Dermis blood vessel endothelial cell (primary cell): ENCODE measurements around the gene MRPL32. TPM values are rescaled to one million over a fixed set of nuclear protein-coding genes. Genes with fewer than 3 reads are reported as not detected.
"Not testable (repeated sequence)": the region's sequence is repeated elsewhere in the genome, so short reads cannot be mapped to it uniquely, and the experiment has no call there.

Source experiments
- DNase-seq: peaks from one replicate; pipeline ENCODE4 v3.0.0; 2010
- total RNA-seq: library from RNA; depleted of rRNA; stranded (reverse); fragments of >200 nt; gene quantifications from 2 replicates; pipeline ENCODE4 v1.2.3, GENCODE V29; 2014

The MRPL32 gene
- 74.0 and 79.5 TPM in 2 replicates for total RNA-seq

DNA sequence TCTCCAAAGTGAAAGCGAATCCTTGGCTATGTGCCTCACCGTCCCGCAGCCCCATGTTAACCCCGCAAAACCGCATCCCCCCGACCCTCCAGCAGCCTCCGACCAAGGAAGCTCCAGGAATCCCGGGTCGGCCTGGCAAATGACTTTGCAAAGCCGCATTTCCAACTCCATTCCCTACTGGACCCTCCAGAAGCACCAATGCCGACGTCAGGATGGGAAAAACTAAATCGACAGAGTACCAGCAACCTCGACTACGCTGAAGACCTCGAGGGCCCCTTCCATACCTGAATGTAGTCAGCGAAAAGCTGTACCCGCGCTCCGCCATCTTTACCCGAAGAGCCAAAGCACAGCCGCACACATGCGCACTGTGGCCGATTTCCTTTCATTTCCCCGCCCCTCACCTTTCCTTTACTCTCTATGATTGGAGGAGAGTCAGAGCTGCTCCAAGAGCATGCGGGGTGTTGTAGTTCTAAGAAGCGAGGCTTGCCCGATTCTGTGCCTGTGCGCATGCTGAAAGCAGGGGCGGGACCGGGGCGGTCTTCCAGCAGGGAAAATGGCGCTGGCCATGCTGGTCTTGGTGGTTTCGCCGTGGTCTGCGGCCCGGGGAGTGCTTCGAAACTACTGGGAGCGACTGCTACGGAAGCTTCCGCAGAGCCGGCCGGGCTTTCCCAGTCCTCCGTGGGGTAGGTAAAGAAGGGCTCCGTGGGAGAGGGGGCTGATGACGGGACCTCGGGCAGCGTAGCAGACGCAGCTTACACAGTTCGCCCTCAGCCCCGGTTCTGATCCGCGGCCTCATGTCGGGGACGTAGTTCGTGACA lies at the start of gene MRPL32, which contains the start of gene PSMA2:
Gene MRPL32 (plus strand): TSS at position 543 of the 818 bp plus-strand sequence. CDS start 11 bp downstream, at position 554.
Gene PSMA2 (minus strand): TSS at position 341 of the 818 bp plus-strand sequence. CDS start 16 bp downstream, at position 325.
- DNase-seq = peak; percentile 98

DNA sequence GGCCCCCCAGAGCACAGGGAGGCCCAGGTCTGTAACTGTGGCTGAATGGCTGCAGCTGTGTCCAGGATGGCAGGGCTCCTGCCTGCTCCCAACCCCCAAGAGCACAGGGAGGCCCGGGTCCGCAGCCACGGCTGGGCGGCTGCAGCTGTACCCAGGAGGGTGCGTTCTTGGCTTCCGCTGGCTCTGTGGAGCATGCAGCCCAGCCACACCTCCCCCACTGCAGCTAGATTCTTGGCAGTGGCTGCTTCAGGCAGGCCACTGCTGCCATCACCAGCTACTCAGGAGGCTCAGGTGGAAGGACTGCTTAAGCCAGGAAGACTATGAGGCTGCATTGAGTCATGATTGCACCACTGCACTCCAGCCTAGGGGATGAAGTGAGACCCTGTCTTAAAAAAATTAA lies 48.2 kb upstream of the MRPL32 start:
- no peak for DNase-seq

DNA sequence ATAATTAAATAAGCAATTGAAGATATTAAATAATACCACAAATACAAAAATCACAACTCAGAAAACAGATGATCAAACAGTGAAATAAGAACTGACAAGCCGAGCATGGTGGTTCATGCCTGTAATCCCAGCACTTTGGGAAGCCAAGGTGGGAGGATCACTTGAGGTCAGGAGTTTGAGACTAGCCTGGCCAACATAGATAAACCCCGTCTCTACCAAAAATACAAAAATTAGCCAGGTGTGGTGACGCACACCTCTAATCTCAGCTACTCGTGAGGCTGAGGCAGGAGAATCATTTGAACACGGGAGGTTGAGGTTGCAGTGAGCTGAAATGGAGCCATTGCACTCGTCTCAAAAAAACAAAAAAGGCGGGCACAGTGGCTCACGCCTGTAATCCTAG lies 47.0 kb upstream of the MRPL32 start:
- DNase-seq = not testable (repeated sequence)

DNA sequence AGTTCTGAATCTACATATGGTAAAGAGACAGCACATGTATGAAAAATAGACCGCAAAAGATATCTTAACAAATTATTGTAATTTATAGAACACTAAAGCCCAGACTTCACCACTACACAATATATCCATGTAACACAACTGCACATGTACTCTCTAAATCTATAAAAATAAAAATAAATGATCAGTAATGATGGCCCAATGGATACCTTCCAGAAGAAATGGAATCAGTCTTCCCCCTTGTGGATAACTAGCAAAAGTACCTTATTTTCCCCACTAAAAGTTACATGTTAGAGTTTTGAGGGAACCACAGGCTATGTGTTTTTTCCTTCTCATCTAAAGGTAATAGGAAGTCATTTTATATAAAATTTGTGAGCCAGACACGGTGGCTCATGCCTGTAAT lies 46.0 kb upstream of the MRPL32 start:
- peak; percentile 29 for DNase-seq

DNA sequence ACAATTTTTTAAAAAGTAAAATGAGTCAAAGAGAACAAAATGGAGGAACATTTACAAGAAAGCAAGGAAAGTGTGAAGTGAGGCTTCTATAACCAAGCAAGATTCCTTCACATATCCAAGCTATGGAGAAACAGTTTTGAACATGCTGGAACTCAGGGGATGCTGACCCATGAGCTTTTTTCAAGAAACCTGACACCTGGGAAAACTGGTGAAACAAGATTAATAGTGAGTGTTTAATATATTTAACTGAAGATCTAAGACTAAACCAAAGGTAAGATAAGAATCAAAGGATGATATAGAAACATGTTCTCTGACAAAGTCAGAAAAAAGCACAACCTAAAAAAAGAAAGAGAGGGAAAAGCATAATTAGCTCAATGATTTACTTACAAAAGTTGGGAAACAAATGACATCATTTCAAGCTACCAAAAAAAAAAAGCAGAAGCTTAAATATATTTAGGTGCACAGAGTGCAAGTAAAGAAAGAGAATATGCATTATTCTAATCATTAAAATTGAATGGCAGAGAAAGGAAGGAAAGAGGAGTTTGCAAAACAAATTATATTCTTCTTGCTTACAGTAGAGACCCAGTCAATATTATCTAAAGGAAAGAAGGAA lies 45.2 kb upstream of the MRPL32 start:
- DNase-seq = no peak

DNA sequence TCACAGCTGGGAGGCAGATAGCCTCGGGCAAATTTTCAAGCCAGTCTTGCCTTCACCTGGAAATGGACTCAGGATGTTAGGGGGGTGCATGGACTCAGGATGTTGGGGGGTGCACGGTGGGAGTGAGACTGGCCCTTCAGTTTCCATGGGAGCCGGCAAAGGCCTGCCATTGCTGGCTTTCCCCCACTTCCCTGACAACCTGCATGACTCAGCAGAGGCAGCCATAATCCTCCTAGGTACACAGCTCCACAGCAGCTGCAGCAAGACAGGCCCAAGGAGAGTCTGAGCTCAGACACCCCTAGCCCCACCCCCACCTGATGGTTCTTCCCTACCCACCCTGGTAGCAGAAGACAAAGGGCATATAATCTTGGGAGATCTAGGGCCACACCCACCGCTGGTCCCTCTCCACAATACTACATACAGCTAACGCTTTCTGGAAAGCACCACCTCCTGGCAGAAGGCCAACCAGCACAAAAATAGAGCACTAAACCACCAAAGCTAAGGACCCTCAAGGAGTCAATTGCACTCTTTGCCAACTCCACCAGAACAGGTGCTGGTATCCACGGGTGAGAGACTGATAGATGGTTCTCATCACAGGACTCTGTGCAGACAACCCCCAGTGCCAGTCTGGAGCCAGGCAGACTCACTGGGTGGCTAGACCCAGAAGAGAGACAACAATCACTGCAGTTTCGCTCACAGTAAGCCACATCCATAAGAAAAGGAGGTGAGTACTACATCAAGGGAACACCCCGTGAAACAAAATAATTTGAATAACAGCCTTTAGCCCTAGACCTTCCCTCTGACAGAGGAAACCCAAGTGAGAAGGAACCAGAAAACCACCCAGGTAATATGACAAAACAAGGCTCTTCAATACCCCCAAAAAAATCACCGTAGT lies 38.6 kb upstream of the MRPL32 start:
- no peak for DNase-seq

DNA sequence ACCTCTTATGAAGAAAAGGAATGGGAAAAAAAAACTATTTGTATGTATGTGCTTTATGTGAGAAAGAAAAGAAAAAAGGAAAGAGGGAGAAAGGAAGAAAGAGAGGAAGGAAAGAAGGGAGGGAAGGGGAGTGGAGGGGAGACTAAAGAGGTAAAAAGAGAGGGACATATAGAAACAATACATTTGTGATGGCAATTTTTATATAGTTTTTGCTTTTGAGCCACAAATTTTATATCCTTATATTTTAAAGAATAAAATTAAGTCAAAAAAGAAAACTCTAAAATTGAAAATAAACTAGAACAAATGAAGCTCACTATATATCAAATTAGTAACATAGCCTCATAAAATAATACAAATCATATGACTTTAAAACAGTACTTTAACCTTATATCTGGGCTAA lies 31.3 kb upstream of the MRPL32 start:
- no peak for DNase-seq

DNA sequence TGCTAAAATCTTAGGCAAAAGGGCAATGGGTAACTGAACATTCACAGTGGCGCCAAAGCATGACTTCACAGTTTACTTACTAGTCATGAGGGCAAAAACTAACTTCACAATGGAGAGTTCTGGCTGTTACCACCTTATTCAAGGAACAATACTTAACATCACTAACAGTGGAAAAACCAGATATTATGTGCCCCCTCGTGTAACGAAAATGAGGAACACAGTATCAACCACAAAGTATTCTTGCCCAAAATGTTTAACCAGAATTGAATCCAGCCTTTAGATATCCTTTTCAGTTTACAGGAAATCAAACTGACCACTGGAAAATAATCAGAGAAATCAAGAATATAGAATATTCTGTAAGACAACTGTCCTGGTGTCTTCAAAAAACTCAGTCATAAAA lies 29.8 kb upstream of the MRPL32 start:
- no peak for DNase-seq

DNA sequence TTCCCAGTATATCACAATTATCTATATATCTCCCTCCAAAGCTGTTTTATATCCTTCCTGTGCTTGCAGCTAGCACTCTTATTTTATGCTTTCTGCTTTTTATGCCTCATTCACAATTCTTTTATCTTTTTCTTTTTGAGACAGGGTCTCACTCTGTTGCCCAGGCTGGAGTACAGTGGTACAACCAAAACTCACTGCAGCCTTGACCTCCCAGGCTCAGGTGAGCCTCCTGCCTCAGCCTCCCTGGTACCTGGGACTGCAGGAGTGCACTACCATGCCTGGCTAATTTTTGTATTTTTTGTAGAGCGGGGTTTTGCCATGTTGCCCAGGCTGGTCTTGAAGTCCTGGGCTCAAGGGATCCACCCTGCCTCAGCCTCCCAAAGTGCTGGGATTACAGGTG lies 26.0 kb upstream of the MRPL32 start:
- no peak for DNase-seq

DNA sequence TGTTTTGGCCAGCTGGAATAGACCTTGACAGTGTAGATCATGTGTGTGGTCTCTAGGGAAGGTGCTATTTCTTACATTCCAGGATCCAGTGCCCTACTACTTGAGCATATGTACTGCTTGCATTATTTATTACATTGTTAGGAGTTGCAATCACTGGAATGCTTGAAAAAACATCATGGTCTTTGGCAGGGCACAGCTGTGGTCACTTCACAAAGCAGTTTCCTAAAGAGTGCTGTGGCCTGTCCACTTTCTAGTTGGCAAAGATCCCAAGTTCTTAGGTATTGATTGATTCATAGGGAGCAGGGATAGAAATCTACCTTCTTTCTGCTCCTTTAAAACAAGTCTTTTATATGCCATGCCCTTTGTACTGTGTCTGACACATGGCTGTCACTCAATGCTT lies 24.9 kb upstream of the MRPL32 start:
- DNase-seq = no peak

DNA sequence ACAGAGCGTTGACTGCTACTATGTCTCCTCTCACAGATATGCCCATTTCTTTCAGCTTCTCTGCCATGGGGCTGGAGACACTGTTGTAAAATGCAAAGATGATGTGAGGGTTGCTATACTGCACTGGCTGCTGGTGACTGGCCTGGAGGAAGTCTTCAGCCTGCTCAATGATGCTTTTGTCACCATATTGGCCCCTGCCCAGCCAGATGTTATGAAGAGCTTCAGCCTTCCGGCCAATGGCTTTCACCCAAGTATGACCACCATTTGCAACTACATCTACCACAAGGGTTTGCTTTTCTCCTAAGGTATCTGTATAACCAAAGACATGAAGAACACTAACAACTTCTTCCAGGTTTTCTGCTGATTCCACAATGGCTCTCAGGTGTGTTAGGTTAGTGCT lies 21.9 kb upstream of the MRPL32 start:
- no peak for DNase-seq

DNA sequence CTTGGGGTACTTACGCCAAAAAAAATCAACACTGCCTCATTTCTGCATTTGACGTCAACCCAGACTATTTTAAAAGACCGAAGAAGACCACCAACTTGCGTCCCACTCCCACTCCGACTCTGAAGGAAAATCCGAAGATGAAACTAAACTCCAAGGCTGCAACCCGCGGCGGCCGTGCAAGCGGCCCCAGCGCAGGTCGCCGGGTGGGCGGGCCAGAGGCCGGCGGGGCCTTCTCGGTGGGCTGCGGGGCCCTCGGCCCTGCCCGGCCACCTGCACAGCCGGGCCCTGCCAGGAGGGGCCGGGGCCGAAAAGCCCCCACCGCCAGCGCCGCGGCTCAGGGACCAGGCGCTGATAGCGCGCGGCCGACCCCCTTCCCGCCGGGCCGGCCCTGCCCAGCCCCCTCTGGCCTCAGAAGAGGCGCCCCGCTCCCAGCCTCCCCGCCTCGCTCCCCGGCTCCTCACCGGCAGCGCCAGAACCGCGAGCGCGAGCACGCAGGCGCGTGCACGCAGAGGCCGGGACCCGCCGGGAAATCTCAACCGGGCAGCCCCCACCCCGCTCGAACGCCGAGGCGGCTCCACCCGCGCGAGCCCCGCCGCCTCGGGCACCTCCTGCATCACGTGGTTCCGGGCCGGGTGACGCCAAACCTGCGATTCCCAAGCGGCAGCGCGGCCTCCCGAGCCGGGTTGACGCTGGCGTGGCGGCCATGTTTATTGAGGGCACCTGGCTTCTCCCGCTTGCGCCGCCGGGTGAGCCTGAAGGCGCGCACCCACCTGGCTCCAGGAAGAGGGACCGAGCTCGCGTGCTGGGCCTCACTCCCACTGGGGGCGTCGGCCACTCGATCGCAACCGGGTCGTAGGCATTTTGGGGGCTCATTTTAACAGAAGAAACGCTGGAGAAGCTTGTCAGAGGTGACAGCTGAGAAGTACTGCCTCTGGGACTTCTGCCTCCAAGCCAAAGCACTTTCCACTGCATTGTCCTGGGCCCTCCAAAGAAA lies 20.4 kb upstream of the MRPL32 start, which contains the start of gene C7orf25:
Gene C7orf25 (minus strand): TSS at position 617 of the 994 bp plus-strand sequence. CDS start 1,170 bp downstream, outside the sequence.
- peak; percentile 97 for DNase-seq

DNA sequence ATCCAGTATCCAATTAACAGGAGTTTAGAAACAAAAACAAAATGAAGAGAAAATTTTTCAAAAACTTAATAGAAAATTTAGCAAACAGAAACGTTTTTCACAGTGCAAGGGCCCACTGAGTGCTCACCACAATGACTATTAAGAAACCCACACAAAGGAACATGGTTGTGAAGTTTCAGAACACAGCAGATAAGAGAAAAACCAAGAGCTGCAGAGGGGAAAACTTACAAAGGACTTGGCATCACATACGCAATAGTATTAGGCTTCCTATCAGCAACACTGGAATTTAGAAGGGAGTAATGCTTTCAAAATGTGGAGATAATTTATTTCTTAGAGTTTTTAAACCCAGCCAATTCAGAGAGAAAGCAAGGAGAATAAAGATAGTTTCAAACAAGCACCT lies 18.6 kb upstream of the MRPL32 start:
- no peak for DNase-seq

DNA sequence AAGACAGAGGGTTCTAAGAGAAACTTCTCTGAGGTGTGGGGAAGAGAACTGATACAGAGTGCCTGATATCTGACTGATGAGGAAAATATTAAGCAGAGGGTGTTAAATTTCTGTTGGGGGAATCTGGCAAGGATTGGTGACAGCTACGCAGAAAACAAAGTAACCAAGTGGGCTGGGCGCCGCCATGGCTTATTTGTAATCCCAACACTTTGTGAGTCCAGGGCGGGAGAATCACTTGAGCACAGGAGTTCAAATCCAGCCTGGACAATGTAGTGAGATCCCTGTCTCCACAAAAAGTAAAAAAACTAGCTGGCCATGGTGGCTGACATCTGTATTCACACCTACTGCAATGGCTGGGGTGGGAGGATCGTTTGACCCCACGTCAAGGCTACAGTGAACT lies 18.2 kb upstream of the MRPL32 start:
- DNase-seq = no peak

DNA sequence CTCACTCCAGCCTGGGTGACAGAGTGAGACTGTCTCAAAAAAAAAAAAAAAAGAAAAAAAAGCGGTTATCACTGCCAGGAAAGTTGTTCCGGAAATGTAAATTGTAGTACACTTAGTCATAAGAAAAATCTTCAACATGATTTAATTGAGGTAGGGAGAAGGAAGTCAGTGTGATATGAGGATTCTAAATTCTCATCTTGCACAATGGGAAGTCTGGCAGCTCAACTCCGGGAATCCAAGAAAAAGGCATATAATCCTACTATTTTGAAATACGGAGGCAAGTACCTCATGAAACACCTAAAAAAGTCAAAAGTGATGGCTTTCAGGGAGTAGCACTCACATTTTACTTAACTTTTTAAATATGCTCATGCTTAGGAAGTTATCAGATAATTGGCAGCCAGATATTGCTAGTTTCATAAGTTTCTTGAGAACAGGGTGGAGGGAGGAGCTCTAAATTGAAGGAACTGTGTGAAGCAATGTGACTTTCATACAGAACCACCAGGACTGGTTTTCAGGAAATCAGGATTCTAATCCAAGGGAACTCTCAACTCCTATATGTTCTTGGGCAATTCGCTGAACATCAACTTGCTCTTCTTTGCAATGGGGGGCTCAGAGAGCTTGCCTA lies 17.6 kb upstream of the MRPL32 start:
- peak; percentile 71 for DNase-seq

DNA sequence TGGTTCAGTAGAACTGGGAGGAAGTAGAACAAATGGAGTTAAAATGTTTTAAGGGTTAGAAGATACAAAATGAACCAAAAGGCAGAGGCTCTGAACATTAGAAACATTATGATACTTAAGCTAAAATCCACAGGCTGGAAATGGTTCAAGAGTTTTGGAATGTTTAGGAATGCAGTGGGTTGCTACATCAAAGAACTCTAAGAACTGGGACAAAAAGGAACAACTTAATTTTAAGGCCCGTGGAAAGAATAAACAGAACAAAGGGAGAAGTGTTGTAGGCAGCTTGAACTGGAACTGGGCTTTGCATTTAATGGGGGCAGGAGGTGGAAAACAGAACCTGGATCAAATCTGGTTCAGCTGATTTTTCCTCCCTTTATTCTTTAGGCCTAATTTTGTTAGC lies 16.8 kb upstream of the MRPL32 start:
- DNase-seq = no peak

DNA sequence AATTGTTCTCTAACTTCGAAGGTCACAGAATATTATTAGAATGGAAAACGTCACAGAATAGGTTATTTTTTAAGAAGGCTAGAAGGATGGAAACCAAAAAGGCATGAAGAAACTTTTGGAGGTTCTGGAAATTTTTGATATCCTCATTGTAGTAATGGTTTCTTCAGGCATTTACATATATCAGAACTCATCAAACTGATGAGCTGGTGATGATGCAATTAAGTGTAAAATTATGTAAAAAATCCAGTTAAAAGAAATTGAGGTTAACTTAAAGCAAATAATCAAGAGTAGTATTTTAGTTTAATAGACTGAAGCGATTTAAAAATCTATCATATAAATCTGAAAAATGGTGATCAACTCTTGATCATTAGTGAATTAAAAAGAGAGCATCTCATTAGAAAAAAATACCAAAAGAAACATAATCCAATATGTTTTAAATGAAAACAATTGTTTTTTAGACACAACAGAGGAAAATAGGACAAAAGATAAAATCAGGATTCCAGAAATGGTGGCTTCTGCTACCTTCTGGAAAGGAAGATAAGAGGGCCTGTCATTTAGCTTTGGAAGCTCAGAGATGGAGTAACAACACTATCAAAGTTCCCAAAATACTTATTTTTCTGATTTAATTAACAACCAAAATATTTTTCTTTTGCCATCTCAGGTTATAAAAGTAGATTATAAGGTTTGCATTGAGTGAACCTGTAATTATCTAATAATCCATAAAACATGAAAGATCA lies 10.0 kb upstream of the MRPL32 start:
- no peak for DNase-seq

DNA sequence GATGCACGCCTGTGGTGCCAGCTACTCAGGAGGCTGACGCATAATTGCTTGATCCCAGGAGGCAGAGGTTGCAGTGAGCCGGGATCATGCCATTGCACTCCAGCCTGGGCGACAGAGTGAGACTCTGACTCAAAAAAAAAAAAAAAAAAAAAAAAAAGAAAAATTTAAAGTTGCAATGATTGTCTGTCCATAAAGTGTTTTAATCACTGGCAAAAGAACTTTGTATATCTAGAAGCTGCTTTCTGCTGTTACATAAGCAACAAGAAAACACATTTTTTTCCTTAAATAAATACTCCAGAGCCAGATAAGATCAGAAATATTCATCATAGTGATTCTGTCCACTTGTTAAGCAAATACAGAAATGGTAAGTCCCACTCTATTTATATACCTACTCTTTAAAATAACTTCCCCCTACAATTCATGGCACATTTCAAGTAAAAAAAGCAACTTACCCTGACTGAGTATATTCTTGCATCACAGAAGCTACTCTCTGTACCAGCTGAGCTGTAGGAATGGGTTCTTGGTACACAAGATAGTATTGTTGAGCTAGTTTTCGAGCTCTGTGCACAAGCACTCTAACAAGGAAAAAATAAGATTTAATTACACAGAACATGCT lies 7.8 kb upstream of the MRPL32 start:
- DNase-seq = no peak

DNA sequence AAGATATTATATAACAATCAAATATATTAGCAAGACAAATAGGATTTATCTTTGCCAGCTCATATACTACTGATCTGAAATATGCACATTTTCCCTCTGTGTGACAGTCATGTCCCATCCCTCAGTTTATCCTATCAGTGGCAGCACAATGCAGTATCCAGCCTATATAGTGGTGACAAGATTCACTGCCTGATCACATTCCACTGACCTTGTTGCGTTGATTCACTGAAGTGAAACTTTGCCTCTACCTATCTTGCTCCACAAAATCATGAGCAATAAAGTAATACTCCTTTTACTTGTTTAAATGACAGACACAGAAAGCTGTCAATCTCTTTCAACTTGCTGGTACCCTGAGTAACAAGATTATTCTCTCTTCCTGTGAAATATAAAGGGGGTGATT lies 6.5 kb upstream of the MRPL32 start:
- DNase-seq = no peak

DNA sequence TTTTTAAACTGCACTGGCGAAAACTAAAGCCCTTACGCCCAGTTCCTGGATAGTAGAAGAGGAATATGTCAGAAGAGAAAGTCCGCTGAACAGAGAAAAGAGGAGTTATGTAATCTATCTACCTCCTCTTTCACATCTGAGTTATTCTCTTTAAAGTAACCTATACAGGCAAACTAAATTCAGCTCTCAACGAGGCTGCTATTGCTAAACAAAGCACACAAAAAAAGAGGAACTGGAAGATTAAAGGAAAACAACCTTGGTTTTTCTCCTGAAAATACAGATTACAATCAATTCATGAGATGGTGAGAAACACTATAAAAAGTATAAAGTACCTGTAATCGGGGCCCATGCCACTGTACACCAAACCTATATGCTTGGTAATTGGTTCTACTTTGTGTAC lies 6.0 kb upstream of the MRPL32 start:
- DNase-seq = no peak
